HTERT RPE-1 (cell line): ENCODE data around the gene SCTR.

ENCODE experiments used
- in situ Hi-C: fragments of 300-500 bp; cut with MboI; formaldehyde crosslinking; loops from 4 replicates; pipeline ENCODE4 v1.14.3; 2020; ENCODE audit warnings: low sequenced_read_pairs

SCTR gene

DNA sequence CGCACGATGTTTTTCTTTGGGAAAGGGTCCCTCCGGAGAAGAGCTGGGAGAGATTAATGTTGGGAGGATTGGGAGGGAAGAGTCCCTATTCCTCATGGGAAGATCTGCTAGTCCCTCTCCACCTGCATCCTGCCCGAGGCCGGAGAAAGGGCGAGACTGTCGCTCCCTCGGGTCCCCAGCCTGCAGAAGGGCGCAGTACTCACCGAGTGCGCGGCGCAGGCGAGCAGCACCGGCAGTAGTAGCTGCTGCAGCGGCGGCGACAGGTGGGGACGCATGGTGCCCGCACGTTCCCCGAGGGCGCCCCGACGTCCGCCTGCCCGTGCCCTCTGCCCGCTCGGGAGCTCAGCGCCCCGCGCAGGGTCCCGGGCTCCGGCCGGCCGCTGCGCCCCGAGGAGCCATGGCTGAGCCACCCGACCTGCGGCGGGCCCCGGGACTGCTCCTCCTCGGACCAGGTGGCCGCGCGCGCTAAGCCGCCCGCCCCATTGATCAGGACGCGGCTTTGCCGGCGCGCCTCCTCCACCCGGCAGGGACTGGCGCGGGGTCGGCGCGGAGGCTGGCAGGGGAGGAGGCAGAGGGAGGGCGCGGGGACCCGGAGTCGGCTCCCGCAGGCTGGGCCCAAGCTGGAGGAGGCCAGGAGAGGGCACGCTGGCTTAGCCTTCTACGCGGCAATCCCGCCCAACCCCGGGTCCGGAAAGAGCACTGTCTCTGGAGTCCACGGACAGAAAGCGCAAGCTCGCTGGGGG is at the start of gene SCTR:
Gene SCTR, minus strand, starts transcription at position 532 of the 743 bp plus-strand sequence. Its CDS starts 257 bp downstream, at position 275.
- in situ Hi-C loops = no loop called here

DNA sequence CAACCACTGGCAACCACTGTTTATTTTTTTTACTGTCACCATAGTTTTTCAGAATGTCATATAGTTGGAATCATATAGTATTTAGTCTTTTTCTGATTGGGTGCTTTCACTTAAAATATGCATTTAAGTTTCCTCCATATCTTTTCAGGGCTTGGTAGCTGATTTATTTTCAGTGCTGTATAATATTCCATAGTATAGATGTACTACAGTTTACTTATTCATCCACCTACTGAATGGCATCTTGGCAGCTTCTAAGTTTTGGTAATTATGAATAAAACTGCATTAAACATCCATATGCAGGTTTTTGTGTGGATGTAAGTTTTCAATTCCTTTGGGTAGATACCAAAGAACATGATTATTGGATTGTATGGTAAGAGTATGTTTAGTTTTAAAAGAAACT is 43.0 kb upstream of the SCTR start:
- in situ Hi-C loops = no loop called here

DNA sequence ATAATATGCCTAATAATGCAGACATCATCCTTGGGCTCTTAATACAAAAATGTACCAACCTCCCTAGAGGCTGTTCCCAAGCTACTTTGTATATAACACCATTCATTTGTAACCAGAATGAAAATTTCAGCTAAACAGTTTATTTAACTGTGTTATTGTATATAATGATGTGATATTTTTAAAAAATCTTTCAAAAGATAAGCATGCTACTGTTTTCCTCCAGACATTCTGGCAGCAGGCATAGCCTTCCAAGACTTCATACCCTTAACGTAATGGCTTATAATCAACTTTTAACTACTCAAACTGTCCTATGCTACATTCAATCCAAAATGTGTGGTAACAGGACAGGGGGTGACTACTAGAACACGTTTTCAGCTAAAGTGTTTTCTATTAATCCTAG is 41.2 kb upstream of the SCTR start:
- in situ Hi-C loops = no loop called here

DNA sequence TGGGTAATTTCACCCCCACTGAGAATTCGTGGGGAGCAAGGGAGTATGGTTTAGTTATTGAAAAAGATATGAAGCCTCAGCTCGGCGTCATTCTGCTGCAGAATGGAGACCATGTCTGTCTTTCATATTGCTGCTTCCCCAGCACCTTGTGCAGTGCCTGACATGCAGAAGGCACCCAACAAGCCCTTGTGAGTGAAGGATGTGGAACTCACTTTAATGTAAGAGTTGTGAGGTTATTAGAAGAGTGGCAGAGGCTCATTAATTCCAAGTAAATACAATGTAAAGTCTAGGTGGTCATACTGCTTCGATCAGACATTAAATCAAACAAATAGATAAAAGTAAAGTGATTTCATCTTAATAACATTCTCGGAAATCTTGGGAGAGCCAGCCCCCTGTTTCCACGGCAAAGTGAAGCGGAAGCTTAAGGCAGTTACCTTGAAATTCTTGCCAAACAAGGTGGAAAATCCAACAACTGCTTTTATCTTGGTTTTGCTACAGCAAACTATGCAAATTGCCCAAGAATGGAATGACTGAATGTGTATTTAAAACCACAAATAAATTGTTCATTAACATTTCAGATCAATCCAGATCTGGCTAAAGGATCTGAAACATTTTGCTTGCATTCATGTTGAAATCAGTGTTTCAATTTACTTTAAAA is 29.5 kb upstream of the SCTR start:
- in situ Hi-C loops = no loop called here

DNA sequence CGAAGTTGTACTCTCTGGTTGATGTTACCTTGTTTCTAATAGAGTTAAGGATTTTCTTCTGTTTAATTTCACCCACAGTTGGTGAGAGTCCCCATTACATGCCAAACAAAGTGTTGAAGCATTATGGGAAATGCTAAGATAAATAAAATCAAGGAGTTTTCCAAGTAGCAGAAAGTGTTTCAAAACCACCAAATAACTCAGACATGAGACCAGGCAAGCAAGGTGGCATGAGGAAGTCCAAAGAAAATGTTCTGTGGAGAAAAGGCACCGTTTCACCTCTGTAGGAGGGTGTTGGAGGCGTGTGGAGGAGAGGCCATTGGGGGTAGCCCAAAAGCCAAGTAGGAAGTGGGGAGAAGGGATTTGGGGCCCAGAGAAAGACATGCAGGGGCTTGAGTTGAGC is 28.6 kb upstream of the SCTR start:
- in situ Hi-C loops = no loop called here

DNA sequence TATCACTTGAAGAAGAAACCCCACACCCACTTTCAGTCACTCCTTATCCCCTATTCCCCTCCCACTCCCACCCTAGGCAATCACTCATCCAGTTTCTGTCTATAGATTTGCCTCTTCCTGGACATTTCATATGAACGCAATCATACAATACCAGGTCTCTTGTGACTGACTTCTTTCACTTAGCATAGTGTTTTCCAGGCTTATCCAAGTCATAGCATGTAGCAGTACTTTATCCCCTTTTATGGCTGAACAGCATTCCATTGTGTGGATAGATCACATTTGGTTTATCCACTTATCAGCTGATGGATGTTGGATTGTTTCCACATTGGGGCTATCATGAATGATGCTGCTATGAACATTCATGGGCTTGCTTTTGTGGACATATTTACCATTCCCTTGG is 26.6 kb upstream of the SCTR start:
- in situ Hi-C loops = no loop called here

DNA sequence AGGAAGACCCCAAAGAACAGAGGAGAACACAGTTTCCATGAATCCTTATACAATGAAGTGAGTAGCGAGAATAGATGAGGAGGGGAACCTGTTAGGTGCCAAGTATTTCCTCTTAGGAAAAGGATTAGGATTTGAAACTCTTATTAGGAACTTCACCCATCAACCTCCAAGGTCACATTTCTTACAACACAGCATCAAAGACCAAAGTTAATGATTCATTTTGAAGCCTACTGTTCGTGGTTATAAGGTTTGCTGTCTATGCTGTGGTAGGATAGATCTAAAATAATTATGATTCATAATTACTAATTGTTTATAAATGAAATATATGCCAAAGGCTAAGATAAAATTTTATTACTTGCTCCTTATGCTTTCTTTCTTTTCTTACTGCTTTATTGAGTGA is 26.1 kb upstream of the SCTR start:
- in situ Hi-C loops = no loop called here

DNA sequence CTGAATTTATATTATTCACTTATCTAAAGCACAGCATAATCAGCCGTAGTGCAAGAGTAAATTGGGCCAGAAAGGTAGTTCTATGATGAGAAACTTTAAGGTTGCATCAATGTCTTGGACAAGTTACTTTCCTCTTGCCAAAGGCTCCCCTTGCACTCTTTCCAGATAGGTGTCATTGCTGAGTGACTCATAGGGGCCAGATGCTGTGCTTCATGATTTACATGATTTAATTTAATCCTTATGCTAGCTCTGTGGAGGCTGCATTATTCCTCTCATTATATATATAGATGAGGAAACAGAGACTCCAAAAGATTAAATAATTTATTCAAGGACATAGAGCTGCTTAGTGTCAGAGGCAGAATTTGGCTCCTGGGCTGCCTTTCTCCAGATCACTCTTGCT is 25.0 kb upstream of the SCTR start:
- in situ Hi-C loops = no loop called here

DNA sequence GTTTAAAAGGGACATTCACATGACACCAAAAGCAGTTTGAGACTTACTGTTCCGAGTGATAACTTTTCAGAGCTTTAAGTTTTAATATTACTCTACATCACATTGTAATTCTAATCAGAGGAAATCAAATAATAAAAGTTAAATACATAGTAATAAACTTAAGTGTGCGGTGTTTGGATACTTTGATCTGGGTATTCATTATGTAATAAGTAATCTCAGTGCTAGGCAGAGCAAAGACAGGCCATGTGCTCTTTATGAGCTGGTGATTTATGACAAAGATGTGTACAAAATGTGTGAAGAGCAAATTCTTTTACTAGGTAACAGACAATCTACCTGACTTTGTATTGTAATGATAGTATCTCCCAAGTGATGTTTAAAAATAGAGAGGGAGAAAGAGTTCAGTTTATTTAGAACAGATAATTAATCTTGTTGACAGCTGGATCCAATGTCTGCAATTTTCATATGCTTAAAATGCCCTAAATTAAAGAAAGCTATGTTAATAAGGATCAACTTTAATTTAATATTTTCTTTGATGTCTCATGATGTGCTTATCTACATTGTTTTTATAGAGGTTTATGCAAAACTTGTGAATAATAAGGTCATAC is 24.3 kb upstream of the SCTR start:
- in situ Hi-C loops = no loop called here

DNA sequence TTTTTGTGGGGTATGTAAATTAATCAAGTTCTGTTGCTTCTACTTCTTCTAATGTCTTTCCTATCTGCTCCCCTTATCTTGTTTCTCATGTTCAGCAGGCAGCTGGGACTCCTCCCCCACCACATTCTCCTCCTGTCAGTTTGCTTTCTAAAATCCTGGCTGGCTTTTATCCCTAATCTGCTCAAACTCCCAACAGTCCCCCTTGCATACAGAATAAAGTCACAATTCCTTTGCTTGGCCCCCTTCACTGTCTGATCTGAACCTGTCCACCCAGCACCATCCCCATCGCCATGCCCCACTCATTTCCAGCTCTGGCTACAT is 22.1 kb upstream of the SCTR start:
- in situ Hi-C loops = no loop called here

DNA sequence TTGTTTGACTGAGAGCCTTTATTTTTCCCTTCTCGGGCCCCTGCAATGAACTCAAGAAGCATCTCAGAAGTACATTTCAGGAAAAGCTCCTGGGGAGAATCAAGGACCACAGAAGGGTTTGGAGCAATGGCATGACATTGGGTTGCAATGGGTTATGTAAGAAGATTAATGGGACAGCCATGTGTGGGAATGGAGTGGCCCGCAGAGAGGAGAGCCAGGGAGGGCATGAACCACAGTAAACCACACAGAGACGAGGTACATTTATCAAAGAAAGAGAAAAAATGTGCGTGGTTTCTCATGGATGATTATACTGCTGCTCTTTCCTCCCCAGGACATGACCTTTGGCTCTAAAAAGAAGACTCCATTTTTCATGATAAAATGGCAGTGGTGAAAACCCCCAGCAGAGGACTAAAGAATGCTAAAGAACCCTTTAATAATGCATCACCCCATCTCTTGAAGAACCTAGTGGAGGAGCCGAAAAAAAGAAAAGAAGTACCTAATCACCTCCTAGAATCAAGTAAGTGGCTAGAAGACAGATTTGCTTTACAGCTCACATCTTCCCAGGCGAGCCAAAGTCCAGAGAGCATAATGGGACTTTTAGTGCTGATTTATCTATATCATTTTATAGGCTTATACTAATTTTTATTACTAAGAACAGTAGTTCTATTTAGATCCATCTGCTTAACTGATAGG is 21.6 kb upstream of the SCTR start:
- in situ Hi-C loops = no loop called here

DNA sequence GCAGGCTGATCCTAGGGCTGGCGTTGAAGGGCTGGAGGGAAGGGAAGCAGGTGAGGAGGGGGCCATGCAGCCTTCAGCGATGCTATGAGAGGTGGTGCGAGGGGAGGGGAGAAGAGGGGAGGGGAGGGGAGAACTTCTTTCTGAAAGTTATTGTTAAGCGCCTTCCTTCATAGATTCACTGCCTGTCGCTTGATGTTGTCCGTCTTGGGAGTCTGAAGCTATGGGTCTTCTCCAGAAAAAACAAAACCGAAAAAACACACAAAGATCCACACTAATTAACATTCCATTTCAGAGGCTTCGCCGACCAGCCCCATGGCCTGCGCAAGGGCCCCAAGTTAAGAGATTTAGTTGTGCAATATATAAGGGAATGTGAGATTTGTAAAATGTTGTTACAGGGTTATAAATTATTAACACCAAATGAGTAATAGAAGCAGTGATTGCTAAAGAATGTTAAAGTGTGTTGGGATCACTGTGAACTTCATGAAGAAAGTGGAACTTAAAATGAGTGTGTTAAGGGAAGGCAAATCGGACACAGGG is 20.7 kb upstream of the SCTR start:
- in situ Hi-C loops = no loop called here

DNA sequence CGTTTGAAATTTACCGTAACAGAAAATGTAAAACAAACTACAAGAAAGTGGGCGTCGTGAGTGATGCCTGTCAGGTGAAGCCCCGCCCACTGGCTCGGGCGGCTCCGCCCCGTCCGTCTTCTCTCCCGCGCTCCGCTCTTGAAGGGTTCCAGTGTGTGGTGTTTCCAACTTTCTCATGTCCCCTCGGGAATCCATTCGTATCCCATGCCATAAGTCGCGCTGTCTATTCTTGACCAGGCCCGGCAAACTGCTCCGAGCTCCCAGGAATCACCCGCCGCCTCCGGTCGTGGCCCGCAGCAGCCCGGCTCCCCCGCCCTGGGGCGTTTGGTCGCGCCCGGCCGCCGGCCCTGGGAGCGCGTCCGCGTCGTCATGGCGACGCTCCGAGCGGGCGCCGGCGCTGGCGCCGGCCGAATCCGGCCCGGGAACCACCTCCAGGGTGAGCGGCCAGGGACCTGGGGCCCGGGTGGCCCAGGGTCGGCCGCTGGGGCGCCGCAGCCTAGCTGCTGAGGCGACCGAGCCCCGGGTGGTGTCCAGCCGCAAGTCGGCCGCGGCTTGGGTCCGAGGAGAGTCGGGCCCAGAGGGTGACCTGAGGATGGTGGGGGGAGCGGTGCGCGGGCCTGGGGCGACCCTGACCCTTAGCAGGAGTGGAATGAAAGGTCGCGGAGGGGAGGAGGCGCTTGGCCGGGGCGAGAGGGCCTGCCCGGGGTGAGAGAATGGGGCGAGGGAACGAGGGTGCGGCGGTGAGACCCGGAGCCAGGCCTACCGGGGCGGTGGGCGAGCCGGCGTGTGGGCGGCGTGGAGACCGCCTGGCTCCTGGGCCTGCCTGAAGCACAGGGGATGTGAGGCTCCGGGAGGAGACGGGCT is 20.0 kb upstream of the SCTR start, which contains the start of gene CFAP221:
Gene CFAP221, plus strand, starts transcription at position 375 of the 864 bp plus-strand sequence. CDS start 1,683 bp downstream, outside the sequence.
- in situ Hi-C loops = no loop called here

DNA sequence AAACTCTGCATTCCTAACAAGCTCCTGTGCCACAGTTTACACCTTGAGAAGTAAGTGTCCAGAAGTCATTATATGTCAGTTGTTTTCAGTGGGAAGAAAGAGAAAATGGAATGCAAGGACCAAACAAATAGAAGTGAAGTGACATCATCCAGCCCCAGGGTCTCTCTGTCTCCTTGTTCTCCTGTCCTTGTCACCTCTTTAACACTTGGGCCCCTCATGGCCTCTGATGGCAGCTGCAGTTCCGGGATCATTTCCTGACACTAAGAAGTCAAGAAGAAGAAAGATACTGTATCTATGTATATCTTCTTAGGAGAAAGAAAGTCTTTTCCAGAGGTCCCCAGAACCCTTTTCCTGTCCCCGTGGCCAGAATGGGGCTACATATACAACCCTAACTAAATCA is 17.2 kb upstream of the SCTR start:
- in situ Hi-C loops = no loop called here

DNA sequence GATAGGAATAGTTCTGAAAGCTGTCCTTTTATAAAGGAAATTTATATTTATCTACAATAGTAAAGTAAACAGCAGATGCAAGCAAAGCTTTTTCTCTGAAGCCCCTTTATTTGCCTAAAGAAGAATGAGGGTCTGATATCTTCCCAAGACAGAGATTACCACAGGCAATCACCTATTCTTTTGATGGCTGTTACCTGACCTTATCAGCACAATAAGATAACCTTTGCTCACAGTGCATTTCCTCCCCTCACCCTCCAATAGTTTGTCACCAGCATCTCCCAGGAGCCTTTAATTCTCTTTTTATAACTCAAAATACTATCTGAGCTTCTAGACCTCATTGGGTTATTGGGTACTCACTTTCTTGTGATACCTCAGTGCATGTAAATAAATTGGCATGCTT is 13.5 kb upstream of the SCTR start:
- in situ Hi-C loops = no loop called here

DNA sequence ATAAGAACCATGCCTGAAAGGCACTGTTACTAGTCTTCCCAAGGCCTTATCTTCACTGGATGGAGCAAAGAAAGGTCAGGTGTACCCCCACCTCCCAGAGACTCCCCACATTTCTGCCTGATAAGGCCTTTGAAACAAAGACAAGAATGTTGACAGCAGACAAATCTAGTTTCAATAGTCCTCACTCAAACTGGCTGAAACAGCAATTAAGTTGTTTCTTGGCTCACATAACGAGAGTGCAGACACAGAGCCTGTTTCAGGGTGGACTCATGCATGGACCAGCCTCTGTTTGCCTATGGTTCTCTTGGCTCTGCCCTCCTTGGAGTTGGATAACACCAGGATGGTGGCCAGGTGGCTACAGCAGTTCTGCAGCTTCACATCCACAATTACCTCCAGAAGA is 12.4 kb upstream of the SCTR start:
- in situ Hi-C loops = no loop called here

DNA sequence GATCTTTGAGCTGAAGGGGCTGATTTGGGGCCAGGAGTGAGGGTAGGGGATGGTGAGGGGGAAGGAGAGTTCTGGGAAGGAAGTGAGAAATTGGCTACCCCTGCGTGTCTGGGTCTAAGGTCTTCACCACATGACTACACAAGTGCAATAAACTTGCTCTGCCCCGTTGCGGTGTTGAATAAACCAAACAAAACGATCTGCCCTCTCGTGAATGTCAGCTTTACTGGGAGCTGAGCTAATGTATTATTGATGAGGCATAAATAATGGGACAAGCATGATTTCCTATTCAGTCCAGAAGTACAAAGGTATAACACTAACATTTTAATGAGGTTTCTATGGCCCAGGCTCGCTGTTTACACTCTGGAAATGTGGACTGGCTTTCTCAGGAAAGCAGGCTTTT is 11.9 kb upstream of the SCTR start:
- in situ Hi-C loops = no loop called here

DNA sequence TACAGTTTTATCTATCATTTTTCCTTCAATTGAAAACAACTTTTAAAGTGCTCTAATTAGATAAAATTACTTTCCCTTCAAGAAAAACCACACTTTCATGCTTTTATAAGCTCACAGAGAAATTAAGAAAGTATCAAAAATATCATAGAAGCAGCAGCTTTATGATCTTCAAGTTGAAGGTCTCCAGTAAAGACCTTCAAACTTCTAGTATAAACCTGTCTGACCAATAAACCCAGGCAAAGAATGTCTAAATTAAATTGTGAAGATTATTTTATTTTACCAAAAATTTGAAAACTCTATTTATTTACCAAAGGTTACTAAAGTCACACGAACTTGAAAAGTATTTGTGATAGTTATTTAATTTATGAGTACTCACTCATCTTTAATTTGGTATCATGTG is 9.3 kb upstream of the SCTR start:
- in situ Hi-C loops = no loop called here

DNA sequence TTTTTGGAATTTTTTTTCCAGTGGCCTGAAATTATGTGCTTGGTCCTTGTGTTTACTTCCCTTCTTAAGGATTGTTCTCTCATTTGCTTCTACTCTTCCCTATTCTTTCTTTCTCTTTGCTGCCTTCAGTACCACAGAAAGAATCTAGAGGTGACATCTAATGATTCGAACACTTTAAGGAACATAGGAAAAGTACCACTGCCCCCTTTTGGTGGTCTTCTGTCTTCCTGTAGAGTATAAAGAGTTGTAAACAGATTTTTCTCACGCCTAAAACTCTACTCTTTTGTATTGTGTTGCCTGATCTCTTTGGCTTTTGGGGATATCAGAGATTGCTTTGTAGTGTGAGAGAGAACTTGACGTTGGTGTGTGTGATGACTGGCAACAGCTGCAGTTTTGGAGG is 7.0 kb upstream of the SCTR start:
- in situ Hi-C loops = no loop called here

DNA sequence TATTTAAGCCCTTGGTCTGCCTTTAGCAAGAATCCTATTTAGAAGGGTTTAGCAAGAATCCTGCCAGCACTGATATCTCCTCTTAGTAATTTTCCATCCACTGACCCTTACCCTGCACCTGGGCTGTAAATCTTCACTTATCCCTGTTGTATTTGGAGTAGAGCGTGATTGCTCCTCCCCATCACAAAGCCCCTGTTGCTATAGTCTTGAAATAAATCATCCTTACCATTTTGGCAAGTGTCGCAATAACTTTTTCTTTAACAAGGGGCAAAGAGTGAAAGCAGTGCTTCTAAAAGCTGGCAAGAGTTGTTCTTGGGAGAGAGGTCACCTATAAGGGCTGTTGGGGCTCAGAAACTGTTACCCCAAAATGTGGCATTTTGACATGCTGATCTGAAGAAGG is 3.7 kb upstream of the SCTR start:
- in situ Hi-C loops = no loop called here

DNA sequence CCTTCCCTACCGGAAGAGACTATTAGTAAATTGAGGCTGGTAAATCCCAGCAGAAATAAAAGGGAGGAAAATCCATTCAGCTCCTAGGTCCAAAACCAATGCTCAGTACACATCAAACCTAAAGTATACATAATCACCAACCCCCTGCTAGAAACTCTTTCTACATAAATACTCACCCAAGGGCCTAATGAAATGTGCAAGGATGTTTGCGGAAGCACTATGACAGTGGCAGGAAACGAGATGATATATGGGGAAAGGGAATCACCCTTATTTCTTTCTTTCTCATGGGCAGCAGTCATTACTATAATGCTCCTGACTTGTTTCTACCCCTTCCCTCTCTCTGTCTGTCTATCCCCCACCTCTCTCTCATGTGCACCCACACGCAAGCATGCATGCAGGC is 1.3 kb upstream of the SCTR start:
- in situ Hi-C loops = no loop called here
